Fibroblast of villous mesenchyme (primary cell): ENCODE measurements around the gene SFXN5. TPM values are rescaled to one million over a fixed set of nuclear protein-coding genes. Genes with fewer than 3 reads are reported as not detected.

Source experiments
- DNase-seq: peaks from one replicate; pipeline ENCODE4 v3.0.0-alpha.2; 2010; ENCODE audit warnings: low read depth
- H3K4me3 ChIP-seq: 2 replicates; pipeline ENCODE4 v1.5.1; 2011; ENCODE audit warnings: low read depth, mild to moderate bottlenecking, low read length
- CTCF ChIP-seq: IDR thresholded peaks from 2 replicates; pipeline ENCODE4 v1.5.1; 2012; ENCODE audit warnings: low read depth, mild to moderate bottlenecking, low read length; ENCODE audit not compliant: insufficient read depth
- total RNA-seq: library from RNA; depleted of rRNA; stranded (reverse); fragments of >200 nt; gene quantifications from 2 replicates; pipeline ENCODE4 v1.2.3, GENCODE V29; 2012

Gene SFXN5
- total RNA-seq, 1 donor = 12.1 TPM

GRCh38 chr2:73008766-73009135 is 62.8 kb downstream of the SFXN5 start:
- TF ChIP-seq CTCF = no peak
- no peak for DNase-seq
- no peak overlapping the region for H3K4me3 ChIP-seq

GRCh38 chr2:73007991-73008765 is 63.3 kb downstream of the SFXN5 start:
- no peak for DNase-seq
- no peak overlapping the region for H3K4me3 ChIP-seq
- no peak for TF ChIP-seq CTCF

- no peak for DNase-seq
- H3K4me3 ChIP-seq = no peak overlapping the region
- no peak for TF ChIP-seq CTCF
These were observed 64.4 kb downstream of the SFXN5 start for GRCh38 chr2:73006969-73007710.

GRCh38 chr2:73004889-73005596 is 66.5 kb downstream of the SFXN5 start:
- no peak for DNase-seq
- H3K4me3 ChIP-seq = no peak overlapping the region
- no peak for TF ChIP-seq CTCF

GRCh38 chr2:73004466-73004865 is 67.0 kb downstream of the SFXN5 start:
- no peak for TF ChIP-seq CTCF
- H3K4me3 ChIP-seq = no peak overlapping the region
- no peak for DNase-seq

GRCh38 chr2:73003027-73003426 is 68.5 kb downstream of the SFXN5 start:
- no peak for TF ChIP-seq CTCF
- no peak overlapping the region for H3K4me3 ChIP-seq
- DNase-seq = no peak
